ENCODE measurements around the gene GLIPR2.
"Not testable (repeated sequence)": the region's sequence is repeated elsewhere in the genome, so short reads cannot be mapped to it uniquely, and the experiment has no call there.

GLIPR2 gene

GRCh38 chr9:36174271-36174670 lies 37.7 kb downstream of the GLIPR2 start:
- no CpG with 5 or more reads among the region's 7 CpGs for WGBS (ENCODE audit: insufficient coverage, insufficient read length)
- Histone ChIP-seq H3K27ac (ENCODE audit: low read length) (no peak overlapping the region), H3K36me3 (ENCODE audit: control insufficient read depth, insufficient read depth, low read length) (no peaks in the 10 kb centered on the region), H3K4me1 (ENCODE audit: control insufficient read depth, insufficient read depth, low read length) (no peaks in the 10 kb centered on the region), H3K27me3 (ENCODE audit: control insufficient read depth, insufficient read depth, low read length) (no peaks in the 10 kb centered on the region), H3K4me3 (ENCODE audit: low read length) (no peak overlapping the region), H3K9me3 (ENCODE audit: control insufficient read depth, insufficient read depth, low read length) (no peaks in the 10 kb centered on the region)
- DNase-seq (ENCODE audit: low read depth, low spot score), result no peak

GRCh38 chr9:36174731-36175130 lies 38.2 kb downstream of the GLIPR2 start:
- Histone ChIP-seq H3K36me3 (ENCODE audit: control insufficient read depth, insufficient read depth, low read length) (no peaks in the 10 kb centered on the region), H3K9me3 (ENCODE audit: control insufficient read depth, insufficient read depth, low read length) (no peaks in the 10 kb centered on the region)
- WGBS (ENCODE audit: insufficient coverage, insufficient read length), result no CpG with 5 or more reads among the region's 3 CpGs

GRCh38 chr9:36175209-36175608 lies 38.7 kb downstream of the GLIPR2 start:
- H3K27ac ChIP-seq (ENCODE audit: low read length); H3K9me3 ChIP-seq (ENCODE audit: control insufficient read depth, insufficient read depth, low read length); H3K4me1 ChIP-seq (ENCODE audit: control insufficient read depth, insufficient read depth, low read length); H3K36me3 ChIP-seq (ENCODE audit: control insufficient read depth, insufficient read depth, low read length); H3K4me3 ChIP-seq (ENCODE audit: low read length); H3K27me3 ChIP-seq (ENCODE audit: control insufficient read depth, insufficient read depth, low read length); DNase-seq (ENCODE audit: low read depth, low spot score): not testable (repeated sequence)
- WGBS (ENCODE audit: insufficient coverage, insufficient read length), result no CpG with 5 or more reads among the region's 3 CpGs

More at GRCh38 chr9:36174731-36175130, 38.2 kb downstream of the GLIPR2 start:
- no peak for DNase-seq (ENCODE audit: low read depth, low spot score)
- Histone ChIP-seq H3K27ac (ENCODE audit: low read length) (no peak overlapping the region), H3K4me3 (ENCODE audit: low read length) (no peak overlapping the region), H3K4me1 (ENCODE audit: control insufficient read depth, insufficient read depth, low read length) (no peaks in the 10 kb centered on the region), H3K27me3 (ENCODE audit: control insufficient read depth, insufficient read depth, low read length) (no peaks in the 10 kb centered on the region)

GRCh38 chr9:36176496-36176895 lies 40.0 kb downstream of the GLIPR2 start:
- not testable (repeated sequence) for H3K27me3 ChIP-seq (ENCODE audit: control insufficient read depth, insufficient read depth, low read length); DNase-seq (ENCODE audit: low read depth, low spot score); H3K4me3 ChIP-seq (ENCODE audit: low read length); H3K4me1 ChIP-seq (ENCODE audit: control insufficient read depth, insufficient read depth, low read length); H3K27ac ChIP-seq (ENCODE audit: low read length); H3K36me3 ChIP-seq (ENCODE audit: control insufficient read depth, insufficient read depth, low read length); H3K9me3 ChIP-seq (ENCODE audit: control insufficient read depth, insufficient read depth, low read length)
- no CpG with 5 or more reads among the region's 10 CpGs for WGBS (ENCODE audit: insufficient coverage, insufficient read length)

GRCh38 chr9:36177571-36177970 lies 41.0 kb downstream of the GLIPR2 start:
- WGBS (ENCODE audit: insufficient coverage, insufficient read length), result no CpG with 5 or more reads among the region's 4 CpGs
- no peaks in the 10 kb centered on the region for H3K36me3 ChIP-seq (ENCODE audit: control insufficient read depth, insufficient read depth, low read length)

GRCh38 chr9:36180243-36180642 lies 43.7 kb downstream of the GLIPR2 start:
- H3K4me3 ChIP-seq (ENCODE audit: low read length), result not testable (repeated sequence)

More at GRCh38 chr9:36177571-36177970, 41.0 kb downstream of the GLIPR2 start:
- no peaks in the 10 kb centered on the region for H3K4me1 ChIP-seq (ENCODE audit: control insufficient read depth, insufficient read depth, low read length)
- no peaks in the 10 kb centered on the region for H3K9me3 ChIP-seq (ENCODE audit: control insufficient read depth, insufficient read depth, low read length)
- DNase-seq (ENCODE audit: low read depth, low spot score), result no peak
- no peak overlapping the region for H3K27ac ChIP-seq (ENCODE audit: low read length)
- no peaks in the 10 kb centered on the region for H3K27me3 ChIP-seq (ENCODE audit: control insufficient read depth, insufficient read depth, low read length)
- no peak overlapping the region for H3K4me3 ChIP-seq (ENCODE audit: low read length)

GRCh38 chr9:36187414-36187813 lies 50.9 kb downstream of the GLIPR2 start:
- DNase-seq (ENCODE audit: low read depth, low spot score), result no peak
- H3K4me3 ChIP-seq (ENCODE audit: low read length), result no peak overlapping the region
- no peaks in the 10 kb centered on the region for H3K36me3 ChIP-seq (ENCODE audit: control insufficient read depth, insufficient read depth, low read length)
- no peak overlapping the region for H3K27ac ChIP-seq (ENCODE audit: low read length)
- no peaks in the 10 kb centered on the region for H3K4me1 ChIP-seq (ENCODE audit: control insufficient read depth, insufficient read depth, low read length)
- no peaks in the 10 kb centered on the region for H3K27me3 ChIP-seq (ENCODE audit: control insufficient read depth, insufficient read depth, low read length)
- no peaks in the 10 kb centered on the region for H3K9me3 ChIP-seq (ENCODE audit: control insufficient read depth, insufficient read depth, low read length)

More at GRCh38 chr9:36180243-36180642, 43.7 kb downstream of the GLIPR2 start:
- not testable (repeated sequence) for H3K4me1 ChIP-seq (ENCODE audit: control insufficient read depth, insufficient read depth, low read length); H3K9me3 ChIP-seq (ENCODE audit: control insufficient read depth, insufficient read depth, low read length); H3K36me3 ChIP-seq (ENCODE audit: control insufficient read depth, insufficient read depth, low read length); H3K27me3 ChIP-seq (ENCODE audit: control insufficient read depth, insufficient read depth, low read length); H3K27ac ChIP-seq (ENCODE audit: low read length); DNase-seq (ENCODE audit: low read depth, low spot score)
- WGBS (ENCODE audit: insufficient coverage, insufficient read length), result no CpG with 5 or more reads among the region's 6 CpGs

GRCh38 chr9:36188212-36188611 lies 51.7 kb downstream of the GLIPR2 start:
- Histone ChIP-seq H3K27me3 (ENCODE audit: control insufficient read depth, insufficient read depth, low read length) (no peaks in the 10 kb centered on the region), H3K36me3 (ENCODE audit: control insufficient read depth, insufficient read depth, low read length) (no peaks in the 10 kb centered on the region), H3K4me1 (ENCODE audit: control insufficient read depth, insufficient read depth, low read length) (no peaks in the 10 kb centered on the region), H3K9me3 (ENCODE audit: control insufficient read depth, insufficient read depth, low read length) (no peaks in the 10 kb centered on the region), H3K4me3 (ENCODE audit: low read length) (no peak overlapping the region), H3K27ac (ENCODE audit: low read length) (no peak overlapping the region)
- no CpG with 5 or more reads among the region's 5 CpGs for WGBS (ENCODE audit: insufficient coverage, insufficient read length)
- DNase-seq (ENCODE audit: low read depth, low spot score), result no peak

GRCh38 chr9:36189976-36190375 lies 53.4 kb downstream of the GLIPR2 start:
- no CpG with 5 or more reads among the region's 9 CpGs for WGBS (ENCODE audit: insufficient coverage, insufficient read length)
- H3K27me3 ChIP-seq (ENCODE audit: control insufficient read depth, insufficient read depth, low read length), result no peaks in the 10 kb centered on the region
- no peaks in the 10 kb centered on the region for H3K36me3 ChIP-seq (ENCODE audit: control insufficient read depth, insufficient read depth, low read length)
- 0 out of 2 replicates have a peak, but pooled peaks cover 1% of the 10 kb centered on the region for H3K4me1 ChIP-seq (ENCODE audit: control insufficient read depth, insufficient read depth, low read length)
- H3K27ac ChIP-seq (ENCODE audit: low read length), result no peak overlapping the region
- DNase-seq (ENCODE audit: low read depth, low spot score), result no peak
- peak overlapping the region; percentile 4; the same call in 1 of the 2 replicates for H3K4me3 ChIP-seq (ENCODE audit: low read length)
- no peaks in the 10 kb centered on the region for H3K9me3 ChIP-seq (ENCODE audit: control insufficient read depth, insufficient read depth, low read length)

- WGBS (ENCODE audit: insufficient coverage, insufficient read length), result no CpG with 5 or more reads among the region's 68 CpGs
- peak; percentile 98 for DNase-seq (ENCODE audit: low read depth, low spot score)
These were observed 54.1 kb downstream of the GLIPR2 start, which contains the start of gene CLTA for GRCh38 chr9:36190388-36191289. TSS of gene CLTA (plus strand) at chr9:36190921. CDS start at chr9:36191057, 136 bp downstream.

GRCh38 chr9:36191290-36191645 lies 54.7 kb downstream of the GLIPR2 start:
- WGBS (ENCODE audit: insufficient coverage, insufficient read length), result no CpG with 5 or more reads among the region's 18 CpGs
- H3K4me1 ChIP-seq (ENCODE audit: control insufficient read depth, insufficient read depth, low read length), result 0 out of 2 replicates have a peak, but pooled peaks cover 1% of the 10 kb centered on the region
- DNase-seq (ENCODE audit: low read depth, low spot score), result no peak

More at GRCh38 chr9:36190388-36191289, 54.1 kb downstream of the GLIPR2 start, which contains the start of gene CLTA:
- H3K4me3 ChIP-seq (ENCODE audit: low read length), result peak within 1 kb of the TSS; percentile 94
- no peaks in the 10 kb centered on the region for H3K36me3 ChIP-seq (ENCODE audit: control insufficient read depth, insufficient read depth, low read length)
- H3K27ac ChIP-seq (ENCODE audit: low read length), result no peak within 1 kb of the TSS
- H3K27me3 ChIP-seq (ENCODE audit: control insufficient read depth, insufficient read depth, low read length), result no peaks in the 10 kb centered on the region
- H3K9me3 ChIP-seq (ENCODE audit: control insufficient read depth, insufficient read depth, low read length), result no peaks in the 10 kb centered on the region
- H3K4me1 ChIP-seq (ENCODE audit: control insufficient read depth, insufficient read depth, low read length), result 0 out of 2 replicates have a peak, but pooled peaks cover 1% of the 10 kb centered on the region

More at GRCh38 chr9:36191290-36191645, 54.7 kb downstream of the GLIPR2 start:
- Histone ChIP-seq H3K9me3 (ENCODE audit: control insufficient read depth, insufficient read depth, low read length) (no peaks in the 10 kb centered on the region), H3K27me3 (ENCODE audit: control insufficient read depth, insufficient read depth, low read length) (no peaks in the 10 kb centered on the region), H3K36me3 (ENCODE audit: control insufficient read depth, insufficient read depth, low read length) (no peaks in the 10 kb centered on the region), H3K4me3 (ENCODE audit: low read length) (peak overlapping the region; percentile 94), H3K27ac (ENCODE audit: low read length) (no peak overlapping the region)
